NCI-H1048 (cell line): ENCODE results near the gene CDH4.

Experiments
- DNase-seq: peaks from one replicate; lab custom pipeline; 2025; lab: John Stamatoyannopoulos, UW

The CDH4 gene

DNA sequence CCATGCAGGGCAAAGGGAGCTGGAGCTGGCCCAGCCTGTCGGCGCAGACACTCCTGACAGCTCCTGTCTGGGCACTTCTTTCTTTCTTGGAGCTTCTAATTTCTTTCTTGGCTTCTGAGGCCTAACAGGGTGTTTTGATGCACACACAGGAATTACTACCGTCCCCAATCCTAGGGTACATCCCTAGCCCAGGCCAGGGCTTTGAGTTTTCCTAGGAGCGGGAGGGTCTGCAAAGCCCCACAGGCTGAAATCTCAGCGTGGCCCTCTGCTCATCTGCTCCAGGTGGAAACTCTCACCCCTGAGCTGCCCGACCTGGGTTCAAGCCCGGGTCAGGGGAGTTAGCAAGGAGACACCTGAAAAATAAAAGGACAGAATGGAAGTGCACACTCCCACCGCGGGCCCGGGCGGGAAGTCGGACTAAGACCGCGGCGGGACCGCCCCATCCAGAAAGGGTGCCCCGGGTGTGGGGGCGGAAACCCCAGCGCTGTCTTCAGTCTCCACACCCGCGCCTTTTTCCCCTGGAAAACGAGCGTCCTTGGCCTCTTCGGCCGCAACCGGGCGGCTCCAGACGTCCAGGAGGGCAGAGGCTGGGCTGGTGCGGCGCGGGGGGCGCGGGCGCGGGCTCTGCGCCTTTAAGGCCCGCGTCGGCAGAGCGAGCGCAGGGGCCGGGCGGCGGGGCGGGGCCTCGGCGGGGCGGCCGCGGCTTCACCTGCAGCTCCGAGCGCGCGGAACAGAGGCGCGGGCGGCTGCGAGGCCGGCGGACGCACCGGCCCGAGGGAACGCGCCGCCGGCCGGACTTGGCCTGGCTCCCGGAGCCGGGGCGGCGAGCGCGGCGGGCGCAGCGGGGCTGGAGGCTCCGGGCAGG lies at the start of gene CDH4:
TSS of gene CDH4 (plus strand) at position 733 of the 865 bp plus-strand sequence.
- no peak for DNase-seq

DNA sequence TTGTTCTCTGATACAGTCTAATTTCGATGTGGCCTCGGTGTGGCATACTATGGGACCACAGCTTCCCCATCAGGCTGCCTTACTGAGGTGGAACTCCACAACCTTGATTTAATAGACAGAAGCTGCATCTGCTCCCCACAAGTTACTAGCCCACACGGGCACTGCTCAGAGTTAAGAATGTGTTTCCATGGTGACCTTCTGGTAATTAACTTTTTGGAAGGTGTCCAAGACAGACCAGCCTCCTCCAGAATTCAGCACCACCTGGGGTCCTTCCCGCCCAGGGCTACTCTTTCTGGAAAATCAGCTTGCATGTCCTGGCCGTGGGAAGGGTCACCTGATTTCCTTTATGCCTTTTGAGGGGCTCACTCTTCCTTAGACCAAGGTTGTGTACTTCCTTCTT lies 48.7 kb upstream of the CDH4 start:
- no peak for DNase-seq

DNA sequence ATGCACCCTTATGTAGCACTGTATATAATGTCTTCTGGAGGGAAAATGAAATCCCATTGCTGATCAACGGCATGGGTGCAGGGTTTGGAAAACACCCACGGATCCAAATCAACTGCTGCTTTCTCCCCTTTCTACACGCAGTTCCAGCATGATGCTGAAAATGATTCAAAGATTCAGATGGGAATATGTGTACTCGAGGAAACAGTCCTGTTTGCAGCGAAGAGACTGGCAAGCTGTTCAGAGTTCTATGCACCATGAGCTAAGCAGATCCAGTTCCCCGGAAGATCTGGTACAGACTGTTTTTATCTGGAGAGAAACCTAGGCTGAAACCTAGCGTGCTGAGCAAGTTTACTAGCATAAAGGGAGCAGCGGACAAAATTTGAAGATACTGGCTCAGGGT lies 47.9 kb upstream of the CDH4 start:
- DNase-seq = no peak

DNA sequence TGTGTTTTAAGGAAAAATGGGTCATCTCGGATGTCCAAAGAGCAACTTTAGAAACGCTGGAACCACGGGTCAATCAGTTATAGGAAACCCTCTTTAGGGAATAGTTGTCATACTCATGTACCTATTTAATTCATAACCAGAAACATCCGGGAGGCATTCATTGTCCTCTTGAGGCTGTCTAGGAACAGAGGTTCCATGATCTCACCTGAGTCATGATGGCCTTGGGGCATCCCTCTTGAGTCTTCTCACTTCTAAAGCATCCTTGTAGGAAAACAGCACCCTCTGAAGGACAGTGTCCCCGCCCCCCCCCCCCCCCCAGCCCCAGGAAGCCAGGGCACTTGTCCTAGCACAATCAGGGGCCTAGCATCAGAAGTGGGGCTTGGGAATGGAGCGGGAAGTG lies 46.3 kb upstream of the CDH4 start:
- DNase-seq = no peak

DNA sequence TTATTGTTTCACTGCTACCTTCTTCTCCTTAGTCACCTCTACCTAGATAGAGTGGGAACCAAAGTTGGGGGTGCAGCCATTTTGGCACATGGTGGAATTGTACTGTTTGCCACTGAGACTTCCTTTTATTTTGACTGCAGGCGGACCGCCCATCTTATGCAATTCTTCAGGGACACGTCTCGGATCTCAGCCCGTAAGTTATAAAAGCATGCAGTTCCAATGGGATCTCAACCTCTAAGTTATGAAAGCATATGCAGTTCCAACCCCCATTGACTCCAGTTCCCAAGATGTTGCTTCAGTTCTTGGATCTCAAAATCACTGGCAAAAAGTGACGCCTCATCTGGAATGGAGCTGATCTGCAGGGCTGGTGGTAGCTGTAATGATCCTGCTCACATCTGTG lies 41.2 kb upstream of the CDH4 start:
- no peak for DNase-seq

DNA sequence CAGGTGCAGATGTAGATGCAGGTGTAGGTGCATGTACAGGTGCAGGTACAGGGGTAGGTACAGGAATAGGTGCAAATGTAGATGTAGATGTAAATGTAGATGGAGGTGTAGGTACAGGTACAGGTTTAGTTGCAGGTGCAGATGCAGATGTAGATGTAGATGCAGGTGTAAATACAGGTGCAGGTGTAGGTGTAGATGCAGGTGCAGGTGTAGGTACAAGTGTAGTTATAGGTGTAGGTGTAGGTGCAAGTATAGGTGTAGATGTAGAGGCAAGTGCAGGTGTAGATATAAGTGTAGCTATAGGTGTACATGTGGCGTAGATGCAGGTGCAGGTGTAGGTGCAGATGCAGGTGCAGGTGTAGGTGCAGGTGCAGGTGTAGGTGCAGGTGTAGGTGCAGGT lies 34.2 kb upstream of the CDH4 start:
- no peak for DNase-seq

DNA sequence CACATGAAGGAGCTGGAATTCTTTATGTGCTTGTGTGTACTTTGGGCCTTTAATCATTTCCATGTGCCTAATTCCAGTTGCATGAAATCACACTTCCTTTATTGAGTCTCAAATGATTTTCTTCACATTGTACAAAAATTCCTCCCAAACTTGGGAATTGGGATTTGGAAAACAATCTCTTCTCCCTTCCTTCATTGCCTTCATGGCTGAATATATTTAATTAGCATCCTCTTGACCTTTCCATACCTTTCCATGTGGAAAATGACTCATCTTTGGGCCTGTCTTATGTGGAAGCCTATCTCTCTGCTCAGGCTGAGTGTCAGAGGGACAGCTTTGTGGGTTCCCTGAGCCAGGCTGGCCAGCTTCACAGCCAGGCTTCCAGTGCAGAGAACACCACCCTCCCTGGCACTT lies 33.0 kb upstream of the CDH4 start:
- no peak for DNase-seq

DNA sequence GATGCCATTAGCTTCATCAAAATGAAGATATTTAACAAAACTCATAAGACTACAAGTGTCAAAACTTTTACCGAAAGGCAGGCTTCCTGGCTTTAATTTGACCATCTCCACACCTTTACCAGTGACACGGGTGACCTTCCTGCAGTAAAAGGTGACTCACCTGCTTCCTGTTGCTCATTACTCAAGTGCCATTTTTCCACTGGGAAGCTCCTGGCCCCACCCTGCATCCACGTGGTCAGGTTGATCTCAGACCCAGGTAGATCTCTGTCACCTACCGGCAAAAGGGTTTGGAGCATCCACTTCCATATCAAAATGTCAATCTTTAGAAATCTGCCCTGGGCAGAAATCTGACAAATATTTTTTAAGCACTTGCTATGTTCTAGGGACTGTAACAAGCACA lies 31.9 kb upstream of the CDH4 start:
- no peak for DNase-seq

DNA sequence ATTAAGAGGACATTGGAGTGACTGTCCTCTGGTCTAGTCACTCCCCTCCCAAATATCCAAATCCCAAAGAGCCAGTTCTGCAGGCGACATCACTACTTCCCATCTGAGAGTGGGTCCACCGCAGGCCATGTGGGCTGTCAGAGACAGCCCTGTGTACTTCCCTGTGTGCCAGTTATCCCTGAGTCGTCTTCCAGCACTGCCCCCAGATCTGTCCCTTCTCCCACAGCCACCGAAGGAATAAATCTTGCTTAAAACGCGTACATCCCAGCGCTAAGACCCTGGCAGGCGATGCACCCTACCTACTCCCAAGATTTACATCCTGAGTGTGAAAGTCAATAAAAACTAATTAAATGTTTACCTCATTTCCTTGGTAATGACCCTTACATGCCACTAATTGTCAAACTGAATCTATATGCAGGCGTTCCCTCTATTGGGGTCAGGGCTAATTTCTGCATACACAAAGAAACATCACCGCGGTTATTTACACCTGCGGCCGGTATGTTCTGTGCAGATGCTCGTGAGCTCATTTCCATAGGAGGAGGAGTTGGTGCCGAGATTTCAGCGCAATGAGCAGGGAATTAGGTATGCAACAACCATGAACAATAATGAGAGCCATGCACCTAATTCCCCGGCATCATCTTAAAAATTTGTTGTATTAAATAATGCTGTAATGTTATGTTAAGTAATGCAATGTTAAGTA lies 31.3 kb upstream of the CDH4 start:
- DNase-seq = no peak

DNA sequence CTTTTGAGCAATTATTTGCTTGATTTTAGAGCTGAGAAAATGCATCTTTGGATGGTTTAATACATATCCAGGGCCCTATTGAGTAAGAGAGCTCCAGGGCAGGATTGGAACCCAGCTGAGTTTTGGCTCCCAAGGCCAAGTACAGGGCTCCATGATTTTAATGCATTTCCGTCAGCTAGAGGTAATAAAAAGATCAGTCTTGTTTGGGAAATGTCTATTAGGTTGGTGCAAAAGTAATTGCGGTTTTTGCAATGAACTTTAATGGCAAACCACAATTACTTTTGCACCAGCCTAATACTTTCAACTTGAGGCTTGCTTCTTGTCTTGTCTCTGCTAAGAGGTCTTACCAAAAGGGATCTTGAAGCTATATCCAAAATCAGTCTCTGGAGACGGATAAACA lies 29.4 kb upstream of the CDH4 start:
- DNase-seq = no peak

DNA sequence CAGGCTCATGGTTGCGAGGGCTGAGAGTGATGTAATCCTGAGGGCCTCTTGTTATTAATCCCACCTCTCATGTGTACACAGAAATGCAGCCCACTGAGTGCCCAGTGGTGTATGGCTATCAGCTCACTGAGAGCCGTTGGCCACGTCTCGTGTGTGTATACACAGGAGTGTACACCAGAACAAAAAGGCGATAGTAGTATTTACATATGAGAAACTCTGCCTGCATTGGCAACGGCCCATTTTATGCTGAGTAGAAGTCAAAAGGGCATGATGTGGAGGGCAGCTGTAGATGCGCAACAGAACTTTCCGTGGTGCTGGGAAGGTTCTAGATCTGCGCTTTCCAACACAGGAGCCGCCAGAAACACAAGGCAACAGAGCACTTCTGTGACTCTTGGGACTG lies 28.9 kb upstream of the CDH4 start:
- DNase-seq = no peak

DNA sequence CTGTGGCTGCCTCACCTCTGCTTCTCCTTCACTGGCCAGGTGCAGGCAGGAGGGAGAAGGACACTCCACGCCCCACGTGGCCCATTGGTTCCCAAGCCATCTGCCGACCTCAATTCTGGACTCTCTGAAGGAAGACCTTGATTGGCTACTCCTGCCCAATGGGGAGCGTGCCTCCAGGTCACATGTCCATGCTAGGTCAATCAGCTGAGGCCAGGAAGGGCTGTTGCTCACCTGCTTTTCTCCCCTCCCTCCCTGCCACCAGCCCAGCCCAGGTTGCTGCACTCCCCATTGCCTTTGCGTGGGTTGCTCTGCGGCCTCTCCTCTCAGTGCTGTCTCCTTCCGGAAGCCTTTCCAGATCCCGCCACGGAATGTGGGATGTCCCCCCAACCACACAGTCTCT lies 21.9 kb upstream of the CDH4 start:
- no peak for DNase-seq

DNA sequence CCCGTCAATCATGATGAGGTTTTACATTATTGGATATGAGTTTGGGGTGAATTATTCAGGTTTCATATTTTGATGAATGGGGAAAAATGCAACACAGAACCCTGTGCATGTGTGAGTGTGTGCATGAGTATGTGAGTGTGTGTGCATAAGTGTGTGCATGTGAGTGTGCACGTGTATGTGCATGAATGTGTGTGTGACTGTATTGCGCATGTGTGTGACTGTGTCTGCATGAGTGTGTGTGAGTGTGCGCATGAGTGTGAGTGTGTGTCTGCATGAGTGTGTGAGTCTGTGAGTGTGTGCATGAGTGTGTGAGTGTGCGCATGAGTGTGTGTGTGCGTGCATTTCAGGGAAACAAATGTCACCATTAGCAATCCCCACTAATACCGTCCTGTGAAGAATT lies 18.5 kb upstream of the CDH4 start:
- no peak for DNase-seq

DNA sequence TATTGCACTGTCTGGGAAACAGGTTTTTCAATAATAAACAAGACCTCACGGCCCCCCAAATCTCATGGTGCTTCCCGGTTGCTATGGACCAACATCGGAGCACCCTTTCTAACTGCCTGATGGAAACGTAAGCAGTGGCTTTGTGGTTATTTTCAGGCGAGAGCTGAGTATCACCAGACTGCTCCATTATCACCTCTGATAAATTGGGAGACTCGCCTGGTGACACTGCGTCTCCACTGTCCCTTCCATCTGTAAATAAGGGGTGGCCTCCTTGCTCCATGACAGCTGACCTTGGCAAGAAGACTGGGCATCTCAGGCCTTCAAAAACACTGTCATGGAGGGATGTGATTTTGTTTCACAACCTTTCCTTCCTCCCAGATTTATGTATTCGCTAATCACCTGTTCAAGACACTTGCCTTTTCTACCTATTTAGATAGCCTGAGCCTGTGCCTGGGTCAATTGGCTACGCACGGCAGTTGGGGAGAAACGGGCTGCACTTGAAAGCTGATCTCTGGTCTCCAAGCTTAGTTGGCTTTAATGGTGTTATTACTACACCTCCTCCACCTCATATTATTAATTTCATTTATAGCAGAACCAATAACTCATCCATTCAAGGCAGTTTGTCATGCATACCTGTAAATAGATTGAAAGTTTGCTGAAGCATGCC lies 17.7 kb upstream of the CDH4 start:
- DNase-seq = no peak

DNA sequence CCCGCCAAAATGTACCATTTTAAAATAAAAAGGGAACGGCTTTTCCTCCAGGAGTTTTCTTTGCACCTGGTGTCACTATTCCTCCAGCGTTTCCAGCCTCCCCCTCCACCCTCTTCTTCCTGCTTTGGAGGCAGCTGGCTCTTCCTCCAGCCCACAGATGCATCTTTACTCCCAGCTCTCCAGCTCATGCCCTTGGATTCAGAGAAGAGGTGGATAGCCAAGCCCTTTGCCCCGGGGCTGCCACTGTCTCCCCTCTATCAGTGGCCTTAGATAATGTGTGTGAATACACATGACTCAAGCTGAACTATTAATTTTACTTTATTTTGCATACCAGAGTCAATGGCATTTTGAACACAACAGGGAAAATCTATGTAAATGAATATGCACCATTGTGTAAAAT lies 15.3 kb upstream of the CDH4 start:
- DNase-seq = no peak

DNA sequence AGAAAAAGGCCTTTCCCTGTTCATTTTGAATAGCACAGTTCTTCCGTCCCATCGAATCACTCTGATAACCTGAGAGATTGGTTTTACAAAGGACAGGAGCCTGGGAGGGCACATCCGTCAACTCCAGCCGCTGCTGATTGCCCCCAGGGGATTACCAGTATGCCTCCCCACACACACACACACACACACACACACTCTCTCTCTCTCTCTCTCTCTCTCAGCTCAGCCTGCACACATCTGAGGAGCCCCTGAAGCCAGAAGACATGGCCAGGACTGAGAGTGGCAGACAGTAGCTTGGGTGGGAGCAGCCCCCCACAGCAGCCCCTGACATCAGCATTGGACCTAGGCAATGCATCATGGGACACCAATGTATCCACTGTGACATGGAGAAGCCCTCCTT lies 13.2 kb upstream of the CDH4 start:
- no peak for DNase-seq

DNA sequence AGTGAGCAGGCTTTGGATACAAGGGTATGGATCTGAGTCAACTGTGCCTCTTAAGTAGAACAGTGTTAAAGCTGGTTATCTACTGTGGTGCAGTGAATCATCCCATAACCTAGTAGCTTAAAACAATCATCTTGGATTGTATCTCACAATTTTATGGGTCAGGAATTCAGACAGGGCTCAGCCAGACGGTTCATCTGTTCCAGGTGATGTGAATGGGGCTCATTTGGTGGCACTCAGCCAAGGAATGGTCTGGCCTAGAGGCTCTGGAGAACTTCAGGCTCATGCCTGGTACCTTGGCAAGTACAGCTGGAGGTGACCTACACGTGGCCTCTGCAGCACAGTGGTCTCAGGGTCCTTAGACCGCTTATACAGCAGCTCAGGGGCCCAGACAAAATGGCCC lies 11.2 kb upstream of the CDH4 start:
- no peak for DNase-seq

DNA sequence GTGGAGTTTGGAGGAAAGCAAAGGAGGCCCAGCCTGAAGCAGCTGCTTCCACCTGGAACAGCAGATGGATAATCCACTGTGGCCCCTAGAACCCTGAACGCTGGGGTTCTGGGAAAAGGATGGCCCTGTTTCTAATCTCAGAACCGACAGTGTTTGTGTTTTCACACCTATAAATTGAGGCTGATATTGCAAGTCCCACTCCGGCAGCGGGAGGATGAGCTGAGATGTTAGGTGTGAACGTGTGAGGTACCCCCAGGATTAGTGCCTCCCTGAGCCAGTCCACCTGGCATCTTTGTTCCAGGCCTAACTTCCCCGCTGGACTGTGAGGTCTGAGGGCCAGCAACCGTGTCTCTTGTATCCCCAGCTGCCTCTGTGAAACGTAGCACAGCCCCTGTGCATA lies 7.8 kb upstream of the CDH4 start:
- no peak for DNase-seq

DNA sequence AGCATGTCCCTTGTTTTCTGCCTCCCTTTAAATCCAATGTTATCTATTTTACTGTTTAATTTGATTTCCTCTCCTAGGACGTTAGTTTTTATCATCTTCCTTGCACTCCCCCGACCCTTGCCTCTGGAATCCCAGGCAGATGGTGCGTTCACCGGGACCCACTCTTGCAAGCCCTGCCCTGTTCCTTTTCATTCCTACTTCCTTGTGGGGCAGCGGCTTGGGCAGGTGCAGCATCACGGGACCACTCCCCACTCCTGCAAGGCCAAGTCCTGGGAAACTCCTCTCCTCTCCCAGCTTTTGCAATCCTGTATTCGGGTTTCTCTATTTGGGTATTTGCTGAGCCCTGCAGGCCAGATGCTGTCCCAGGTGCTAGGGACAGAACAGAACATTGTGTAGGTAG lies 5.8 kb upstream of the CDH4 start:
- DNase-seq = no peak

DNA sequence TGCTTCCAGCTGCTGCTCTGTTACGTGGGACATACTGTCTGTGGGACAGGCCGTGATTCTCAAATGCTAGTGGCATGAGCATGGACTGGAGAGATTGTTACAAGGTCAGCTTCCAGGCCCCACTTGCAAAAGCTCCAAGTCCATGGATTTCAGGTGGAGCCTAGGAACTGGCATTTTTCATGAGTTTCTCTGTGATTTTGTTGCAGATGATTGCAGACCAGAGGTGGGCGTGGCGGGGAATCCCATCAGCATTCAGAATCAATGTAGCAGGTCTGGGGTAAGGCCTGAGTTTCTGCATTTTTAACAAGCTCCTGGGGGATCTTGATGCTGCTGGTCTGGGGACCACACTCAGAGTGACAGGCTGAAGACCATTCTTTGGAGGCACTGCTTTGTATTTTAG lies 2.4 kb upstream of the CDH4 start:
- DNase-seq = no peak

DNA sequence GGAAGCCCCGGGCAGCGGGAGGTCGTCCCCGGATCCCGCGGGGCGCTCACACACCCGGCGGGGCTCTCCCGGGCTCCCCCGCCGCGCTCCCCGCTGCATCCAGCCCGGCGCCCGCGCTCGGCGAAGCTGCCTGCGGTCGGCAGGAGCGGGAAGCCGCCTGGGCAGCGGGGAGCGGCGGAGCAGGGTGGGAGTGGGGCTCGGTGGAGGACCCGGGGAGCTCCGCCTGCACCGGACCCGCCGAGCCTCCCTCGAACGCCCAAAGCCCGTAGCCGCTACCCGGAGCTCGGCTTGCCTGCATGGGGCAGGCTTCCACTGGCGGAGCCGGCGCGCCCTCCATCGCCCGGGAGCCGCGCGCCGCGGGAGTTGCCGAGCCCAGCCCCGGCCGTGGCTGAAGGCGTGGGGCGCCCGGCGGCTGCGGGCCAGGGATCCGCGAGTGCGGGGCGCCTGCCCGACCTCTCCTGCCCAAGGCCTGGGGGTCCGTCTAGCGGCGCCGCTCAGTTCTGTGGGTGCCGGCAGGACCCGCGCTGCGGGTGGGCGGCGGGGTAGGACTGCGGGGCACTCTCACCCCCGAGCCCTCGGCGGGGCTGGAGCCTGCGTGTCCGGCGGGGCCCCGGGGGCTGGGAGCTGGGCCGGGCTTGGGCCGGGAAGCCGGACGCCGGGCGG lies 671 bp downstream of the CDH4 start:
- DNase-seq = no peak

DNA sequence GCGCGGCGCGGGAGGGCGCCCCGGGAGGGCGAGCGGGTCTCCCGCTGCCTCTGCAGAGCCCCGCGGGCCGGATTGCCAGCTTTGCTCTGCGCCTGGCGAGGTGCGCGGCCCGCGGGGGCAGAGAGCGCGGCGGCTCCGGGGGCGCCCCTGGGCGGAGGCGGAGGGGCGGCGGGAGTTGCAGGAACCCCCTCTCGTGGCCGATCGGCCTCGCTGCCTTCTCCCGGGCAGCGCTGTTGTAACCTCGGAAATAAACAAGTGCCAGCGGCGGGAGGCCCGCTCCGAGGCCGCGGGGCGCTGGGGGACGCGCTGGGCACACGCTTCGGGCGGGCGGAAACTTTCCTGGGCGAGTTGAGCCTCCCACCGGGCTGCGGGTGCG lies 1.2 kb downstream of the CDH4 start:
- DNase-seq = no peak
